Measurements from ENCODE around the gene EDN3. TPM values are rescaled to one million over a fixed set of nuclear protein-coding genes. Genes with fewer than 3 reads are reported as not detected.
A peak's percentile ranks its signal among the peaks of the same experiment; 100 is the strongest.

The EDN3 gene
- total RNA-seq, 3 donors from 2014 or later (not counting 1 experiment from before 2014, with no cell fraction given): 0.24 to 0.53 (median 0.41) TPM

GRCh38 chr20:59268870-59269269, 31.5 kb upstream of the EDN3 start:
- no peak overlapping the region for H3K27ac ChIP-seq (ENCODE audit: low read length)
- no peak overlapping the region for H3K4me3 ChIP-seq (ENCODE audit: low read length)
- WGBS (ENCODE audit: insufficient coverage): 37% methylated on average over 3 of the region's 3 CpGs
- Mint-ChIP-seq H3K9me3 (no peaks in the 10 kb centered on the region), H3K27me3 (ENCODE audit: low read depth in 2 of 2) (peaks cover 20 to 21% of the 10 kb centered on the region in 2 donors), H3K4me3 (peak overlapping the region; percentile 43), H3K27ac (no peak overlapping the region), H3K4me1 (peaks cover 29 to 35% of the 10 kb centered on the region in 2 donors), H3K36me3 (peaks cover 9% of the 10 kb centered on the region)
- intact Hi-C loops (cut with micrococcal nuclease): no loop called here
- no peak for TF ChIP-seq CTCF (IDR thresholded peaks at IDR 0.05)
- H3K9me3 ChIP-seq (ENCODE audit: control insufficient read depth, insufficient read depth, low read length): no peaks in the 10 kb centered on the region
- no peak for DNase-seq
- H3K36me3 ChIP-seq (ENCODE audit: control insufficient read depth, insufficient read depth, low read length): no peaks in the 10 kb centered on the region
- H3K27me3 ChIP-seq (ENCODE audit: control insufficient read depth, insufficient read depth, low read length): peaks cover 7% of the 10 kb centered on the region
- ATAC-seq: peak in 1 of 3 donors; percentile 43
- peaks cover 9% of the 10 kb centered on the region for H3K4me1 ChIP-seq (ENCODE audit: control insufficient read depth, insufficient read depth, low read length)

- no peaks in the 10 kb centered on the region for H3K36me3 ChIP-seq (ENCODE audit: control insufficient read depth, insufficient read depth, low read length)
- H3K27ac ChIP-seq (ENCODE audit: low read length): no peak overlapping the region
- peaks cover 7% of the 10 kb centered on the region for H3K27me3 ChIP-seq (ENCODE audit: control insufficient read depth, insufficient read depth, low read length)
- H3K4me3 Mint-ChIP-seq: peak overlapping the region; percentile 25
- H3K27me3 Mint-ChIP-seq (ENCODE audit: low read depth in 2 of 2): peaks cover 20 to 21% of the 10 kb centered on the region in 2 donors
- no peak overlapping the region for H3K27ac Mint-ChIP-seq
- no peak for TF ChIP-seq CTCF (IDR thresholded peaks at IDR 0.05)
- peaks cover 9% of the 10 kb centered on the region for H3K36me3 Mint-ChIP-seq
- H3K4me1 ChIP-seq (ENCODE audit: control insufficient read depth, insufficient read depth, low read length): peaks cover 15% of the 10 kb centered on the region
- no peak for DNase-seq
- intact Hi-C loops (cut with micrococcal nuclease): no loop called here
- ATAC-seq: peak in 1 of 3 donors; percentile 57
- H3K4me3 ChIP-seq (ENCODE audit: low read length): no peak overlapping the region
- H3K9me3 Mint-ChIP-seq: no peaks in the 10 kb centered on the region
- H3K4me1 Mint-ChIP-seq: peaks cover 35 to 41% of the 10 kb centered on the region in 2 donors
- WGBS (ENCODE audit: insufficient coverage): 20% methylated on average over 3 of the region's 4 CpGs
- no peaks in the 10 kb centered on the region for H3K9me3 ChIP-seq (ENCODE audit: control insufficient read depth, insufficient read depth, low read length)
Measured at GRCh38 chr20:59269411-59270025, 30.9 kb upstream of the EDN3 start.

- no peaks in the 10 kb centered on the region for H3K9me3 Mint-ChIP-seq
Measured at GRCh38 chr20:59270380-59270779, 30.0 kb upstream of the EDN3 start.

More at GRCh38 chr20:59270380-59270779, 30.0 kb upstream of the EDN3 start:
- no peak for ATAC-seq
- intact Hi-C loops (cut with micrococcal nuclease): no loop called here
- Mint-ChIP-seq H3K4me1 (peaks cover 42 to 46% of the 10 kb centered on the region in 2 donors), H3K4me3 (no peak overlapping the region), H3K27ac (no peak overlapping the region), H3K27me3 (ENCODE audit: low read depth in 2 of 2) (peaks cover 19 to 21% of the 10 kb centered on the region in 2 donors), H3K36me3 (peaks cover 9% of the 10 kb centered on the region)
- Histone ChIP-seq H3K36me3 (ENCODE audit: control insufficient read depth, insufficient read depth, low read length) (no peaks in the 10 kb centered on the region), H3K4me3 (ENCODE audit: low read length) (no peak overlapping the region), H3K27me3 (ENCODE audit: control insufficient read depth, insufficient read depth, low read length) (peaks cover 7% of the 10 kb centered on the region), H3K27ac (ENCODE audit: low read length) (no peak overlapping the region), H3K9me3 (ENCODE audit: control insufficient read depth, insufficient read depth, low read length) (no peaks in the 10 kb centered on the region), H3K4me1 (ENCODE audit: control insufficient read depth, insufficient read depth, low read length) (peaks cover 19% of the 10 kb centered on the region)
- no peak for TF ChIP-seq CTCF (IDR thresholded peaks at IDR 0.05)
- WGBS (ENCODE audit: insufficient coverage): 97% methylated on average over 3 of the region's 3 CpGs
- DNase-seq: no peak
